ENCODE results near the gene RAX2.
"Not testable (repeated sequence)": the region's sequence is repeated elsewhere in the genome, so short reads cannot be mapped to it uniquely, and the experiment has no call there.

The RAX2 gene
- 0 to 0.18 (median 0) reads per million in 4 experiments for total RNA-seq

- no peak for DNase-seq
Observed at GRCh38 chr19:3771906-3772455, at the start of gene RAX2. Gene RAX2, minus strand, starts transcription at chr19:3772228. Its CDS starts 486 bp downstream, at chr19:3771742.

DNA sequence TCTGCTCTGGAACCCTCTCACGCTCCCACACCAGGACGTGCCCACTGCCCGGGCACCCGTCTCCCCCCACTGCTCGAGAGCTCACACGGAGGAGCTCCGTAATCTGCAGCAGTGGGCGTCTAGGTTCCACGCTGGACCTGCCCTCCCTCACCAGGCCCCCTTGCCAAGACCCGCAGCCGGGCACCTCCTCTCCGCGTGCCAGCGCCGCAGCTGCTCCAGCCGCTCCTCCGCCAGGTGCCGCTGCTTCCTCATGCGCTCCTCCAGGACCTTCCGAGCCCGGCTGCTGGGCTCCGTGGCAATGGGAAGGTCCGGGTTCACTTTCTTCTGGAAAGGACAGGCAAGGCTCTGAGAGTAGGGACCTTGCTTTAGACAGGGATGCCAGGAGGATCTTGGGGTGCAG is 49.1 kb upstream of the RAX2 start:
- no peak for DNase-seq

GRCh38 chr19:3819989-3820388 is 48.0 kb upstream of the RAX2 start:
- DNase-seq: no peak

GRCh38 chr19:3818918-3819317 is 46.9 kb upstream of the RAX2 start:
- DNase-seq: no peak

DNA sequence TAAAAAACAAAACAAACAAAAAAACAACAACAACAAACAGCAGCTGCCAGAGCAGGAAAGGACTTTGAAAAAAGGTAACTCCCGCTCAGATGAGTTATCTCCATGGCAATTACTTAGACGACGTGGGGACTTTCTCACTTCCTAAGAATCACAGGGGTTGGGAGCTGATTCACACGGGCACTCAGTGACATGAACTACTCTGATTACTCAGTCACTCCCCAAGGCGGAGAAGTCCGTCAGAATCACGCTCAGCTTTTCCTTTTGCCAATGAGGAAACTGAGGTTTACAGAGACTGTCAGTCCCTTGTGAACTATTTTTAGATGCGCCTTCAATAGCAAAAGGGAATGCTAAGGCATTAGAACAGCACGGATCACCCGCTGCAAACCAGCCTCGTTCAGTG is 46.4 kb upstream of the RAX2 start:
- no peak for DNase-seq

DNA sequence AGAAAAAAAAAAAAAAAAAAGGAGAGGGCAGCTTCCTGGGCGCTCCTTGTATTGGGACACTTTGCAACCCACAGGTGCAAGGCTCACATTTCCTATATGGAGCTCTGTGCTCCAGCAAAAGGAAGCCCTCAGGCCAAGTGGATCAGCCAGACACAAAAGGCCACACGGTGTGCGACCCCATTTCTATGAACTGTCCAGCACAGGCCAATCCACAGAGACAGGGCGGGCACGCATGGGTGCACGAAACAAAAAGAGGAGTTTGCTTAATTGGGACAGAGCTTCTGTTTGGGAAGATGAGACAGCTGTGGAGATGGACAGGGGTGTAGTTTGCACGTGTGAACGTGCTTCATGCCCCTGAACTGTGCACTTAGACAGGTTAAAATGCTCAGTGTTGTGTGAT is 45.7 kb upstream of the RAX2 start:
- DNase-seq: no peak

GRCh38 chr19:3816566-3817218 is 44.7 kb upstream of the RAX2 start:
- no peak for DNase-seq

DNA sequence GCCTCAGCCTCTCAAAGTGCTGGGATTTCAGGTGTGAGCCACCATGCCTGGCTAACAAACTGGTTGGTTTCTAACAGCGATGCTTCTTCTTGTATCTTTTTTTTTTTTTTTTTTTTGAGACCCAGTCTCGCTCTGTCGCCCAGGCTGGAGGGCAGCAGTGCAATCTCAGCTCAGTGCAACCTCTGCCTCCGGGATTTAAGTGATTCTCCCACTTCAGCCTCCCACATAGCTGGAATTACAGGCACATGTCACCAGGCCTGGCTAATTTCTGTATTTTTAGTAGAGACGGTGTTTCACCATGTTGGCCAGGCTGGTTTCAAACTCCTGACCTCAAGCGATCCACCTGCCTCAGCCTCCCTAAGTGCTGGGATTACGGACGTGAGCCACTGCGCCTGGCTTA is 44.1 kb upstream of the RAX2 start:
- DNase-seq: not testable (repeated sequence)

DNA sequence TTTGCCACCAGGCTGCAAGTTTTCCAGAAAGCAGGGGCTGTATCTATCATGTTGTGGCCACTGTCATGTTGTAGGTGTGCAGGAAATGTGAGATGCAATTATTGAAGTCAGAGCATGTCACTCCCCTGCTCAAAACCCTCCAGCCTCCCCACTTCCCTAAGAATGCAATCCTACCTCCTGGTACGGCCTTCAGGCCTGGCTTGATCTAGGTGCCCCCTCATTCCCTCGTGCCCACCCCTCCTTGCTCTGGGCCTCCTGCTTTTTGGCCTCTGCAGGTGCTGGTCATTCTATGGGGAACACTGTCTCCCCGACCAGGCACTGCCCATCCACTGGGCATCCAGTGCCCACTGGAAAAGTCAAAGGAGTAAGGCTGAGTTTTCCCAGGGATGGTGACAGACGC is 42.6 kb upstream of the RAX2 start:
- DNase-seq: no peak

DNA sequence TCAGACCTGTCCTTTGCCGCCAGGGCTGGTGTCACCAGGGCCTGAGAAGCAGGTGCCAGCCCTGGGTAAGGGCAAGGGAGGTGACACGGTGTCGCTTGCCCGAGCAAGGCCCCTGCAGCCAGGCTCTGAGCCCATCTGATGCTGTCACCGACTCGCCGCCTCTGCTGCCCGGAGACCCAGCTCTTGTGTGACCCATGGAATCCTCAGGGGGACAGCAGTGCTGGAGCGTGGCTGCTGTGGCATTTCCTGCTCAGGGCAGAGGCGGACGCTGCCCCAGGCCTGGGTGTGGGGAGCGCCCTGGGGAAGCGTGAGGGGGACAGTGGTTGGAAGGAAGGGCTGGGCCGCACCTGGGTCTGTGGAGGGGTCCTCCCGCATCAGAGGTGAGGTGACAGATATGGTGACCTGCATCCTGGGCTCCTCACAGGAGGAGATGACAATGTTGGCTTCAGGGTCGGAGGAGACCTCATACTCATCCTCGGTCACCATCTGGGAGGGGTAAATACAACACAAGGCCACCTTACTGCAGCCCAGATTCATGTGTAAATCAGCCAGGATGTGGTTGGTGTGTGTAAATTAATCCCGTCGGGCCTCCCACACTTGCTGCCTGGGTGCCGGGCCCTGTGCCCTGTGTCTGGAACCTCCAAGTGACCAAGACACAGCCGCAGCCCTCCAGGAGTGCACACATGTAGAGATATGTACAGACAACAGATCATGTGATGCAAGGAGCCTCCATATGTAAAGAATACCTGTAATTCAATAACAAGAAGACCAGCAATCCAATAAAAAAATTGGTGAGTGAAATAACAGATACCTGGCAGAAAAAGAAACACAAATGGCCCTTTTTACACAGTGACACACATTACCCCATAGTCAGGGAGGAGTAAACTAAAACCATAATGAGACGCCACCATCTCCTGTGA is 41.7 kb upstream of the RAX2 start:
- no peak for DNase-seq

DNA sequence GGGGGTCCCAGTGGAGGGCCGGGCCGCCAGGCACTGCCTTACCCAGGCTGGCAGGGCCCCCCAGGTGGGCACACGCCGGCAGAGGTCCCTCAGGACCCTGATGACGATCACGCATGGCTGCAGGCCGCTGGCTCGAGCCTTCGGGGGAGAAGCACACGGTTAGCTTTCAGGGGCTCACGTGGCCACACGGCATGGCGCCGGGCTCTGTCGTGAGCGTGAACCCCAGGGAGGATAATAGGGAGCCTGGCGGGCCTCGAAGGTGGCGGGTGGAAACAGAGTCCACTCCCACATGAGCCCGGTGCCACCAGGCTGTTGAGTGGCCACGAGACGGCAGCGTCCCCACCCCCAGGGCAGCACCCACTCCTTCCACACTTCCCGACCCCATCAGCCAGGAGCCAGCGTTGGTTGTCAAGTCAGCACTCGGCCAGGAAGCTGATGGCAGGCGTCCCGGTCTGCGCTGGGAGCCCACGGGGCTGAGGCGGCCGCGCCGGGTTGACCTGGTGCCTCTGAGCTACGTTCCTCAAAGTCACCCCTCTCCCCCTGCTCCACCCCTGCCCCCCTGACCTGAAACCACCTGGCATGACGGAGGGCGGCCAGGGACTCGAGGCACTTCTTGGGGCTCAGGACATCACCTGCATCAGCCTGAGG is 38.8 kb upstream of the RAX2 start:
- no peak for DNase-seq

- no peak for DNase-seq
Observed at GRCh38 chr19:3809881-3810707, 38.1 kb upstream of the RAX2 start.

- no peak for DNase-seq
Observed at GRCh38 chr19:3808420-3809143, 36.6 kb upstream of the RAX2 start.

GRCh38 chr19:3807574-3808354 is 35.7 kb upstream of the RAX2 start:
- DNase-seq: no peak

- no peak for DNase-seq
Observed at GRCh38 chr19:3807131-3807480, 35.1 kb upstream of the RAX2 start.

DNA sequence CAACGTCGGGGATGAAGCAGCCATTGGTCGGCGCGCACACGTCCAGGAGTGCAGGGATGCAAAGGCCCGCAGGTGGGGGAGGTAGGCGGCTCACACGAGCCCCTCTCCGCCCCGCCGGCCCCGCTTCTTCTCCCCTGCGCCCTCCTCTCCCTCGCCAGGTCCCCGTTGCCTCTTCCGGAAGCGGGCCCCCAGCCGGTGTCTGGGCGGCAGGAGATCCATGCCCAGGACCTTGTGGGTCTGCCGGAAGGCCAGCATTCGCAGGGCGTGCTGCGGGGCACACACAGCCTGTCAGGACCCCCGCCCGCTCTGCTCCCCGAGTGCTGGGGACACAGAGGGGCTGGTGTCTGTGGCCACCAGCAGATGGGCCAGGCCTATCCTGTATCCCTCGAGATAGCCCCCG is 33.8 kb upstream of the RAX2 start:
- no peak for DNase-seq

GRCh38 chr19:3804429-3804828 is 32.4 kb upstream of the RAX2 start:
- no peak for DNase-seq

GRCh38 chr19:3803986-3804385 is 32.0 kb upstream of the RAX2 start:
- DNase-seq: no peak

- DNase-seq: no peak
Observed at GRCh38 chr19:3803114-3803888, 31.3 kb upstream of the RAX2 start.

- peak; percentile 27 for DNase-seq
Observed at GRCh38 chr19:3801412-3802096, 29.5 kb upstream of the RAX2 start.
